Osteoblast (primary cell): ENCODE data around the gene AUP1. TPM values are rescaled to one million over a fixed set of nuclear protein-coding genes. Genes with fewer than 3 reads are reported as not detected.

ENCODE experiments used
- DNase-seq: peaks from one replicate; pipeline ENCODE4 v3.0.0; 2011; ENCODE audit warnings: low spot score, mixed read lengths; ENCODE audit not compliant: insufficient read length; ENCODE audit errors: missing footprints
- H2AFZ ChIP-seq: 2 replicates; pipeline ENCODE4 v1.6.0; 2011; ENCODE audit warnings: mild to moderate bottlenecking, low read length
- H3K27ac ChIP-seq: 2 replicates; pipeline ENCODE4 v1.5.1; 2011; ENCODE audit warnings: mild to moderate bottlenecking, low read depth, low read length, moderate library complexity
- H3K27me3 ChIP-seq: 2 replicates; pipeline ENCODE4 v1.6.0; 2012; ENCODE audit warnings: mild to moderate bottlenecking, control low read depth, inconsistent platforms, low read length, moderate library complexity; ENCODE audit not compliant: insufficient read depth
- H3K36me3 ChIP-seq: 2 replicates; pipeline ENCODE4 v1.5.1; 2011; ENCODE audit warnings: mild to moderate bottlenecking, low read length, control low read depth, moderate library complexity; ENCODE audit not compliant: insufficient read depth
- H3K4me1 ChIP-seq: 2 replicates; pipeline ENCODE4 v1.5.1; 2011; ENCODE audit warnings: mild to moderate bottlenecking, low read length, control low read depth, moderate library complexity; ENCODE audit not compliant: insufficient read depth
- H3K4me2 ChIP-seq: 2 replicates; pipeline ENCODE4 v1.6.0; 2011; ENCODE audit warnings: mild to moderate bottlenecking, low read length; ENCODE audit not compliant: insufficient read depth
- H3K4me3 ChIP-seq: fragments of 200-600 bp; sonication (generic); 3 replicates; pipeline ENCODE4 v1.5.1; 2012; ENCODE audit warnings: mild to moderate bottlenecking, low read length, inconsistent platforms; ENCODE audit not compliant: insufficient read depth
- H3K79me2 ChIP-seq: 2 replicates; pipeline ENCODE4 v1.6.0; 2012; ENCODE audit warnings: mild to moderate bottlenecking, low read length, control low read depth, inconsistent platforms; ENCODE audit not compliant: insufficient read depth
- H3K9me3 ChIP-seq: 2 replicates; pipeline ENCODE4 v1.5.1; 2011; ENCODE audit warnings: low read depth, low read length, control low read depth
- H4K20me1 ChIP-seq: 2 replicates; pipeline ENCODE4 v1.6.0; 2012; ENCODE audit warnings: mild to moderate bottlenecking, low read length, control low read depth; ENCODE audit not compliant: insufficient read depth
- CTCF ChIP-seq: IDR thresholded peaks from 2 replicates; pipeline ENCODE4 v1.5.1; 2011; ENCODE audit warnings: mild to moderate bottlenecking, low read depth, low read length, moderate library complexity; ENCODE audit errors: extremely low read depth
- total RNA-seq: library from RNA; depleted of rRNA; stranded (reverse); fragments of >200 nt; gene quantifications from 2 replicates; pipeline ENCODE4 v1.2.3, GENCODE V29; 2012

The AUP1 gene
- total RNA-seq, 1 donor = 82.9 TPM

GRCh38 chr2:74512744-74513604 is 16.5 kb downstream of the AUP1 start:
- TF ChIP-seq CTCF = no peak
- Histone ChIP-seq H3K4me1 (peaks cover 13% of the 10 kb centered on the region), H3K4me2 (no peak overlapping the region), H3K27me3 (peaks cover 69% of the 10 kb centered on the region), H4K20me1 (no peaks in the 10 kb centered on the region), H3K79me2 (no peaks in the 10 kb centered on the region), H3K27ac (no peak overlapping the region), H3K4me3 (no peak overlapping the region), H3K9me3 (no peaks in the 10 kb centered on the region), H3K36me3 (no peaks in the 10 kb centered on the region), H2AFZ (no peak overlapping the region)
- DNase-seq = peak; percentile 76

- no peak for TF ChIP-seq CTCF
- DNase-seq = peak; percentile 89
- no peaks in the 10 kb centered on the region for H3K36me3 ChIP-seq
- no peaks in the 10 kb centered on the region for H4K20me1 ChIP-seq
- peak overlapping the region; percentile 28 for H3K4me2 ChIP-seq
- H3K4me3 ChIP-seq = no peak overlapping the region
- no peak overlapping the region for H3K27ac ChIP-seq
- H3K79me2 ChIP-seq = peaks cover 9% of the 10 kb centered on the region
- peaks cover 55% of the 10 kb centered on the region for H3K27me3 ChIP-seq
- no peaks in the 10 kb centered on the region for H3K9me3 ChIP-seq
- peaks cover 23% of the 10 kb centered on the region for H3K4me1 ChIP-seq
- H2AFZ ChIP-seq = no peak overlapping the region
These were observed 18.2 kb downstream of the AUP1 start for GRCh38 chr2:74511104-74511989.

- Histone ChIP-seq H3K36me3 (peaks cover 4% of the 10 kb centered on the region), H3K4me2 (no peak overlapping the region), H3K27me3 (peaks cover 44% of the 10 kb centered on the region), H2AFZ (no peak overlapping the region), H3K27ac (no peak overlapping the region), H3K4me3 (no peak overlapping the region), H4K20me1 (no peaks in the 10 kb centered on the region), H3K79me2 (peaks cover 18% of the 10 kb centered on the region), H3K4me1 (peaks cover 32% of the 10 kb centered on the region), H3K9me3 (no peaks in the 10 kb centered on the region)
- TF ChIP-seq CTCF = no peak
- no peak for DNase-seq
These were observed 19.2 kb downstream of the AUP1 start for GRCh38 chr2:74510272-74510671.
